DMS 273 (cell line): ENCODE results near the gene TEX35.

Experiments
- DNase-seq: peaks from one replicate; lab custom pipeline; 2025; ENCODE audit not compliant: unreplicated experiment; lab: John Stamatoyannopoulos, UW

Gene TEX35

GRCh38 chr1:178512566-178513277, at the start of gene TEX35:
TSS of gene TEX35 (plus strand) at chr1:178513109. CDS start at chr1:178513189, 80 bp downstream.
- DNase-seq, result no peak

GRCh38 chr1:178464141-178464540, 48.8 kb upstream of the TEX35 start:
- no peak for DNase-seq

GRCh38 chr1:178464566-178464965, 48.3 kb upstream of the TEX35 start:
- no peak for DNase-seq

- no peak for DNase-seq
These were observed 47.9 kb upstream of the TEX35 start for GRCh38 chr1:178465011-178465410.

- no peak for DNase-seq
These were observed 45.1 kb upstream of the TEX35 start for GRCh38 chr1:178467837-178468236.

GRCh38 chr1:178470411-178470960, 42.4 kb upstream of the TEX35 start:
- no peak for DNase-seq

GRCh38 chr1:178472531-178472930, 40.4 kb upstream of the TEX35 start:
- DNase-seq, result no peak

- DNase-seq, result no peak
These were observed 35.5 kb upstream of the TEX35 start for GRCh38 chr1:178477373-178477772.

GRCh38 chr1:178477841-178478240, 35.1 kb upstream of the TEX35 start:
- no peak for DNase-seq

- no peak for DNase-seq
These were observed 29.5 kb upstream of the TEX35 start for GRCh38 chr1:178483251-178483957.

GRCh38 chr1:178484698-178485225, 28.1 kb upstream of the TEX35 start:
- no peak for DNase-seq

GRCh38 chr1:178485541-178485981, 27.3 kb upstream of the TEX35 start:
- no peak for DNase-seq

- no peak for DNase-seq
These were observed 26.5 kb upstream of the TEX35 start for GRCh38 chr1:178486100-178487069.

- no peak for DNase-seq
These were observed 25.8 kb upstream of the TEX35 start for GRCh38 chr1:178487070-178487615.

GRCh38 chr1:178488393-178488792, 24.5 kb upstream of the TEX35 start:
- no peak for DNase-seq

- no peak for DNase-seq
These were observed 23.5 kb upstream of the TEX35 start for GRCh38 chr1:178489399-178489798.

GRCh38 chr1:178490136-178490535, 22.8 kb upstream of the TEX35 start:
- no peak for DNase-seq

GRCh38 chr1:178490967-178491366, 21.9 kb upstream of the TEX35 start:
- no peak for DNase-seq

- no peak for DNase-seq
These were observed 21.2 kb upstream of the TEX35 start for GRCh38 chr1:178491721-178492120.

- no peak for DNase-seq
These were observed 20.6 kb upstream of the TEX35 start for GRCh38 chr1:178492341-178492740.
